DMS53 treated with DMSO at 0.1 percent for 48 hours (cell line): ENCODE data around the gene VSIG2.
A peak's percentile ranks its signal among the peaks of the same experiment; 100 is the strongest.

ENCODE experiments used
- DNase-seq: peaks from one replicate; lab custom pipeline; 2025; ENCODE audit not compliant: unreplicated experiment; lab: John Stamatoyannopoulos, UW

The VSIG2 gene

DNA sequence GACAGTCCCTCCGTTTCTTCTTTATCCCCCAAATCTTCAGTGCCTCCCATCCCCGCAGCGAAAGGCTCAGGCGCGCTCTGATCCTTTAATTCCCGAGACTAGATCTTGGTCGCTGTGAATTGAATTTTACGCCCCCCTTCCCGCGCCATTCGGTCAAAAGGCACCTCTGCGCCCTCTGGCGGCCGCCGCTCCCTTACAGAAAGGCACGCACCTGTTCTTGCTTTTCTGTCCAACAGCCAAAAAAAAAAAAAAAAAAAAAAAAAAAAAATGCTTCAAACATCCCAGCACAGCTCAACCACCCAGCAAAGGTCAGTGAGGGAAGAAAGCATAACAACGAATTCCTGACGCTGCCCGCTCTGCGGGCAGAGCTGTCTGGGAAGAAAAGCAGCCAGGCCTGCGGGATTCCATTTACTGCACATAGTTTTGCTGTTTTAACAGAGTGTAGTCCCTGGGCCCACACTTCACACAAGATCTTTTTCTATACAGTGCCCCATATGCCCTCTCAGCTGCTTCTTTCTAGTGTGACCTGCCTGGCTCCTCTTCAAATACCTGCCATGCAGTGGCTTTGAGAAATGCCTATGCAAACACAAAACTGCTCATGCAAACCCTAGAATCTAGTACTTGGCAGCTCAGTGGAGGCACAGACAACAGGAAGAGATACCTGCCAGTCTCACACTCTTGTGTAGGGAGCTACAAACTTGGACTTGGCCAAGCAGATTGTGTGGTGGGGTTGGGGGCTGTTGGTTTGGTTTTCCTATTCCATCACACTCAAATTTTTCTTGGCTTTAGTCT lies 11.3 kb upstream of the VSIG2 start:
- peak; percentile 85 for DNase-seq

DNA sequence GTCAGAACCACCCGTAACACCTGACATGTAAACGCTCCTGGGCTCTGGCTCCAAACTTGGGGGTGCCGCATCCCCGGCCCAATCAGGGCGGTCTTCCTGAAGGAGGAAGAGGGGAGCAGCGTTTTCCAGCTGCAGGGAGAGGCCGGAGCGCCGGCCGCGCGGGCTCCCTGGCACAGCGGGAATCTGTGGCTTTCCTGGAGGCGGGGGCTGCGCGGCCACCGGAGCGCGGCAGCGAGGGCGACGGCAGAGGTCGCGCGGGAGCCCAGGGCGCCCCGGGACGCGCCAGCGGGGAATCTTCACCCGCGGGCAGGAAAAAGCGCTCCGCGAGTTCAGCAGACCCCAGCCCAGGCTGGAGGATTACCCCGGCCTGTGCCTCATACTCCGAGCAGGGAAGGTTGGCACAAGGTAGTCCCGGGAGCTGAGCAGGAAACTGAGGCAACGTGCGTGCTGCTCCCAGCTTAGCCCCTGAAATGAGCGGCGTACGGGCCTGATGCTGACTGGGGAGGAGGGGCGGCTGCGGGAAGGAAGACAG lies 10.6 kb upstream of the VSIG2 start:
- DNase-seq = peak; percentile 38

DNA sequence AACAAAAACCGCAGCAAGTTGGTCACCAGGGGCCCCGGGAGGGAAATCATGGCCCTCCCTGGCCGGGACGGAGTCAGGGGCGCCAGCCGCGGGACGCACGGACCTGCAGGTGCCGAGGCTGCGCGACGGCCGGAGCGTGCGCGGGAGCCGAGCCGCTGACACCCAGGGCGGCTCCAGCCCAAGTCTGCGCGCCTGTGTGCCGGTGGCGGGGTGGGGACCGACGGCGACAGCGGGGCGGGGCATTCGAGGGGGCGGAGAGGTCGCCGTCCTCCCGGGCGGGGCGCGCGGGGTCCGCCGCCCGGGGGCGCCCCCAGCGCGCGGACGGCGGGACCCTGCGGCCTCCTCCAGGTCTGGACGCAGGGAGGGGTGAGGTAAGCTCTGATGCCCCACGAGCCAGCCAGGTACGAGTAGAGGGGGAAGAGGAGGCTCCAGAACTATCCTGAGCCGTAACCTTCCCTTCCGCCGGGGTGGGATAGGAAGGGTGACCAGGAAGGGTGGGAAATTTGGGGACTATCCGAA lies 10.1 kb upstream of the VSIG2 start, which contains the start of gene ESAM:
Gene ESAM (minus strand): TSS at position 186 of the 519 bp plus-strand sequence. CDS start 136 bp downstream, at position 50.
- DNase-seq = no peak

DNA sequence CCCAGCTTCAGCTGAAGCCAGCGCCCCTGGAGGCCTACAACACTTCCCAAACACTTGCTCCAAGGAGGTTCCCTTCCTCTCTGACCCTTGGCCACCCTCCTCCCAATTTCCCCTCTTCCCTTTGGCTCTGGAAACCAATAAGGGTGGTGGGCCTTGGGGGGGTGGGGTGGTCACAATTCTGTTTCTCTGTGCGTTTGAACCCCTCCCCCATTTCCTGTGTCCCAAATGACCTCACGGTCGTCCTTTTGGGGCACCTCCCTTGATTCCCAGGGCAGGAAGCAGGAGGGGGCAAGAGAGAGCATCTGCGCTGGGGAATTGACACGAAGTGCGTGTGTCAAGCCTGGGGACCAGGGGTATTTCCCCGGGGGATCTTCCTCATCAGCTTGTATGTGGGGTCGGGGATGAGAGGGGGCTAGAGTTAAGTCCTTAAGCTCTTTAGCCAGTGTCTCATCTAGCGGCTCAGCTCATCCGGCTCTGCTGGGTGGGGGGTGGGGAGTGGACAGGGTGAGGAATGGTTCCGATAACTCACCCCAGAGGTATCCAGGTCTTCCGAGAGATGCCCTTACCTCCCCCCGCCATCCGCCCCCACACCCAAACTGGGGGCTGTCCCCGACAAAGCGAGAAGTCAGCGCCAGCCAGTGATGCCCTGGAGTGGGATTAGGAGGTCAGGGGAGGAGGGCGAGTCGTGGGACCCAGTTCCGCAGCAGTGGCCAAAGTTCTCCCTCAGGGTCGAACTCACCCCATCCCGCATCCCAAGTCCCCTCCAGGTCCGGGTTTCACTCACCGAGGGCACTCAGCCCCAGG lies 9.4 kb upstream of the VSIG2 start:
- DNase-seq = no peak

DNA sequence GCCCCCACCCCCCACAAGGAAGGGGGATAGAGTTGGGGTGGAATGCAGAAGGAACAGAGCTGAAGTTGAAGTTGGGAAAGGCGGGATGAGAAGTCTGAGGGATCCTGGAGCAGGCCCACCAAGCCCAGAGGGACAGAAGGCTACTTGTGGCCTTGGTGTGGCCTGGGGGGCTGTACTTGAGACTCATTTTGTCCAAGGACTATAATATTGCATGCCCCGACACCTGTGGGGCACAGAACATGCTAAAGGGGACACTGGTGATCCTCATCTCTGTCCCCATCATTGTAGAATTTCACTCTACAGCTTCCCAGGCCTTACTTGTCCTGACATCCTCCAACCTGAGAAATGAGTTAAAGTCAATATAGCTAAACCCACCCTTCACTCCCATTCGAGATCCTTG lies 8.8 kb upstream of the VSIG2 start:
- no peak for DNase-seq

DNA sequence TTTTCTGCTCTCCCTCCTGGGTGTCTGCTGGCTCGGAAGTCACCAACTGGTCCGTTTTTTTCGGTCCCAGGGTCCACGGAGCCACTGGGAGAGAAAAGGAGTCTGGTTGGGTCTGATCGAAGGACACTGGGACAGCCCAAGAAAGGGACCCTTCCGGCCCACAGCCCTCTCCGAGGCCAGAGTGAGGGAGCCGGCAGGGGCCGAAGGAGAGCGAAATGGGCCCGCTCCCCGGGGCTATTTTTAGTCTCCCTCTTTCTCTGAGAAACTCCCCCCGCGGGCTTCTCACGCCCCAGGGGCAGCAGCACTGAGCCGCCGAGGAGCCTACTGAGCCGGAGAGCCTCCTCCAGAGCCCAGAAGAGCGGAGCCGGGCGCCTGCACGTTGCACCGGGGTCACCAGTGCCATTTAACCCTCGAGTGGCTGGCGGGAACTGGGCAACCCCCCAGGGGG lies 8.2 kb upstream of the VSIG2 start:
- no peak for DNase-seq

DNA sequence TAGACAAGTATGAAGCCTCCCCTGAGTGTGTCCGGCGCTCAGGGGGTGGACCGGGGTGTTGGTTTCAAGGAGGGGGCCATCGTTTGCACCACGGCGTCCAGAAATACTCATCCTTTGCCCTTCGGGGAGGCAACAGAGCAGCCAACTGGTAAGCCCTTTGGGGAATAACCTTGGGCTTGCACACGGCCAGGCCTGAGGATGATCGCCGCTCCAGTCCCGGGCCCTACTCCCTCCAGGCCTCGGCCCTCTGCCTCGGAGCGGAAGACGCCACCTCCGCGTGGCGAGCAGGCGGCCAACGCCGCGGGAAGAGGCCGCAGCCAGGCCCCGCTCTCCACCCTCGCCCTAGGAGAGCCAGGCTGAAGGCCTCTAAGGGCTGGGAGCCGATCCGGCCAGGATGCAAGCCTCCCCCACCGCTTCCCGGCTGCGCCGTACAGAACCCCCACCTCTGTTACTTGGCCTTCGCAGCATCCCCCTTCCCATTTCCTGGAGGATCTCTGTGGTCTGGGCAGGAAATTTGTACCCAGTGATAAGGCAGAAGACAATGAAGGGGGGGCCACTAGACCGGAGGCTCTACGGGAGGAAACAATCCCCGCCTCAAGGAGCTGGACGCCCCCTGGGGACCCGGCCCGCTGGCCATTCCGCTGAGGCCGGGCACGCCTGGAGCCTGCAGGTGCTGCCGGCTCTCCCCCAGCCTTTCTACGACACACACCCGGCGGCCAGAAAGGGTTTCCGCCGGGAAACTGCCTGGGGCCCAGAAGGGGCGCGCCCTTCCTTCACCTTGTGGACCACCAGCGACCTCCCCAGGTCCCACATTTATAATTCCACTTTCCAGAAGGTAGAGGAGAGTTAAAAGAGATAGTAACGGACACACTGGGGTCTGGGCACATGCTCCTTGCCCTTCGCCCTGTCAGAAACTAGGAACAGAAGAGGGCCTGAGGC lies 7.5 kb upstream of the VSIG2 start:
- DNase-seq = no peak

DNA sequence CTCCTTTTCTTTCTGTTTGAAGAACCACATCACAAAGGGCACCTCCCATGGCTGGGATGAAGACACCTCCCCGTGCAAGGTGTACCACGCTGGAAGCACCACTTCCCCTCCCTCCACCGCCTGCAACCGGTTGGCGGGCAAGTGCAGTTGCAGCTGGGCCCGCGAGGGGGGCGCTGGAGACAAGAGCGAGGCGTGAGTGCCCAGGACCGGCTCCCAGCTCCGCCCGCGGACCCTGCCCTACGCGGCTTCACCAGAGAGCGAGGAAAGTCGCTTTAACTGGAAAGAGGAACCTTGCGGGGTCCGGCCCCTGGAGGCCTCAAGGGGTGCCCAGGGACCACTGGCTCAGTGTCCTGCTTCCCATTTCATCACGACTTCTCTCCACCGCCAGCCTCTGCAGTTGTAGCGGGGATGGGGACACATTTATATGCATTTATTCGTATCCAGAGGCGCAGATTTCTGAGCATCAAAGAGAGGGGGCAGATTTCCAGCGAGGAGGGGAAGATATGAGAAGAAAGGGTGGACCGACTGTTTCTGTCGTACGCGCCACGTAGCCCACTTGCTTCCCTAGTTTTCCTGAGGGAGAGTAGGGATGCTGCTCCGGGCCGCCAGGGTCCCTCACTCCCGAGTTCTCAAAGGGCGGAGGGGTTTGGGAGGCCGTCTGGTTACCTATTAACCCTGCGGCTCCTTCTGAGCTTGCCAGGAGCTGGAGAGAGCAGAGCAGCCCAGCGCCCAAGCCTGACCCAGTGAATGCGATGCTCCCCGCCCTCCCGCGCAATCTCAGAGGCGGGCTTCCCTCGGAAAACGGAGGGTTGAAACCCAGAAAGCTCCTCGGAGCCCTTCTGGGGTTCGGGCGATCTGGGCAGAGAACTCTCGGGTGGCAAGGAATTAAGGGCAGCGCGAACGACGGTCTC lies 6.6 kb upstream of the VSIG2 start:
- DNase-seq = peak; percentile 87

DNA sequence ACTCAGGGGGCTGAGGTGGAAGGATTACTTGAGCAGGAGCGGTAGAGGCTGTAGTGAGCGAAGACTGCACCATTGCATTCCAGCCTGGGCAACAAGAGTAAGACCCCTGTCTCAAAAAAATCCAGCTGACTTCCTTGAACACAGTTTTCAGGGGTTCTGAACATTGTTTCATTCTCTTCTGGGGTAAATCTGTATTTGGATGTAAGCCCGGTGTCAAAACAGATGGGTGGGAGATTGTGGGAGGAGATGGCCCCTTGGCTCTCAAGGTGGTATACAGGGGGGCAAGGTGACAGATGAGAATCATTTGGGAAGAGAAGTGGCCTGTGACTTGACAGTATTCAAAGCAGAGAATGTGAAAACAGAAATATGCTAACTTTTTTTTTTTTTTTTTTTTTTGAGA lies 5.3 kb upstream of the VSIG2 start:
- DNase-seq = no peak

DNA sequence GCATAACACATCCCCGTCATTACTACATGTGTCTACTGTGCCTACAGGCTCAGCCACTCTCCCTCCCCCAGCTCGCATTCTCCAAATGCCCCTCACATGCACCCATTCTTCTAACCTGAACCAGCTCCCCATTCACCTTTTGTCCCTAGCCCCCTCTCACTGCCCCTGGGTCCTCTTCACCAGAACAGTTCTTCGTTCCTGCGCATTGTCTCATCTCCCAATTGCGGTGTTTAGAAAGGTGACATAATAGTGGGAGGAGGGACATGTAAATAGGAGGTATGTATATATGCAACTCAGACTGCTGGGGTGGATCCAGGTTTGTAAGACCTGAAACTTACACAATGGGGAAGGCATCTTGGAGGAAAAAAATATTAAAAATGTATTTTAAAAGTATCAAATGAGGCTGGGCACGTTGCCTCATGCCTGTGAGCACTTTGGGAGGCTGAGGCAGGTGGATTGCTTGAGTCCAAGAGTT lies 4.7 kb upstream of the VSIG2 start:
- DNase-seq = no peak

DNA sequence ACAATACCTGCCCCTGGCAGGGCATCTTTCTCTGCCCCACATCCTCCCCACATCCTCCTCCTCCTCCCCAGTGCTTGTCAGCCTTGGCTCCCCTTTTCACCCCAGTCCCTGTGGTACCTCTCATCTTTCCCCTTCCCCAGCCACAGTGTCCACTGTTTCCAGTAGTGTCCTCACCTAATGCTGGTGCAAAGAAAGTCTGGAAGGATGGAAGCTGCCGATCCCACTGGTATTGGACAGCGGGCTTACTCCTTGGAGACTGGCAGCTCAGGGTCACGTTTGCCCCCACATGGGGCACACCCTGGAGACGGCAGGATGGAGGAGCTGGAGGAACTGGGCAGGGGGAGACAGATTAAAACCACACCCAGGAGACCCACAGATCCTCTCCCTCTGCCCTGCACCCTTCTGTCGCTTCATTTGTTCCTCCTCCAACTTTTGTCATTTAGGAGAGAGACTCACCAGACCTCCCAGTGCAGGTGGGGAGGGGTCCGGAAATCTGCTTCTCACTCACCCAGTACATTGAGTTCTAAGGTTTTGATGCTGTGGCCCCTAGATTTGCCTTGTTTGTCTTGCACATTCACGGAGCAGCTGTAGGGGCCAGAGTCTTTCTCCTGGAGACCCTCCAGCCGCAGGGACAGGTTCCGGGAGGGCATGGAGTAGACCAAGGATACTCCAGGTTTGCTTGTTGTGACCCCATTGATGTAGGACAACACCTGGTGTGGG lies 4.1 kb upstream of the VSIG2 start:
- no peak for DNase-seq

DNA sequence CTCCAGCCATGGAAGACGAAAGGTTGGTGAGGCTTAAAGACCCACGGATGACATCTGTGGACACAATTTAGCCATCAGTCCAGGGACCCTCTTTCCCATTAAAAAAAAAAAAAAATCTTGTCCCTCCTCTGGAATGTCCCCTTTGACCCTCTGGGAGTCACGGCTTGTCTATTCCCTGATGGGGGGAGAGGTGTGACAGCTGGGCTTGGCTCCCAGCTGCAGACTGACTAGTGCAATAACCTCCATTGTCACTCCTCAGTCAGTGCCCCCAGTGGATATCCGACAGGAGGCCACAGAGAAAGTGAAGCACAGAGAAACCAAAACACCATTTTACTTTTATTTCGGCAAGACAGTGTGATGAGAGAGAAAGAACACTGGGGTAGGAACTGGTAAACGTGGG lies 2.7 kb upstream of the VSIG2 start:
- no peak for DNase-seq

DNA sequence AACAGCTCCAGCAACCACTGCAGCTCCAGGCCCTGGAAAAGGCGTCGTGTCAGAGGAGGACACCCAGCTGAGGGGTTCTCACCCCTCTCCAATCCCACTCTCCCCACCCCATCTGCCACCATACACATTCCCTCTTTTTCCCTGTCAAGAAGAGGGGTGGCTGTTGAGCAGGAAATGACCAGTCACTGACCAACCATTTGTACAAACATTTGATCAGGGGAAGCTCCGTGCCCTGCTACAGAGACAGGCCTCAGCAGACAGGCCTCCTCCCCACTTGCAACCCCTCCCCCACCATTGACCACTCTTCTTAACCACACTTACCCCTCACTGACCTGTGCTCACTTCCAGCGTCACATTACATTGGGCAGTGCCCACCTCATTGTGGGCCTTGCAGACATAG lies 2.3 kb upstream of the VSIG2 start:
- DNase-seq = no peak

DNA sequence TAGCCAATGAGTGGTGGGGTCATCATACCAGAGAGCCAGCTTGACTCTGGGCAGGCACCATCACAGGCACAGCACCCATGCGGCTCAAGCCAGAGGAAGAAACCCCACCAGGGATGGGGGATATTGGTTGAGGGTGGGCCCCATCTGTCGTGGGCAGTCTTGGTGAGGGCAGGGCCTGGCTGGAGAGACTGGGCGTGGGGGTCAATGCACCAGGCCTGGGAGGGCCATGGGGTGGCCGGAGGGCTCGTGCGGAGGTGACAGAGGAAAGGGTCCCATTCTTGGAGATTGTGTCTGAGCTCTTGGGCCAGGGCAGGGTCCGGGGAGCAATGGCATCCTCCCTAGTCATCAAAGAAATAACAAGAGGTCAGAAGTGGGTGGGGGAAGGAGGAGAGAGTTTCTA lies 1.6 kb upstream of the VSIG2 start:
- no peak for DNase-seq

DNA sequence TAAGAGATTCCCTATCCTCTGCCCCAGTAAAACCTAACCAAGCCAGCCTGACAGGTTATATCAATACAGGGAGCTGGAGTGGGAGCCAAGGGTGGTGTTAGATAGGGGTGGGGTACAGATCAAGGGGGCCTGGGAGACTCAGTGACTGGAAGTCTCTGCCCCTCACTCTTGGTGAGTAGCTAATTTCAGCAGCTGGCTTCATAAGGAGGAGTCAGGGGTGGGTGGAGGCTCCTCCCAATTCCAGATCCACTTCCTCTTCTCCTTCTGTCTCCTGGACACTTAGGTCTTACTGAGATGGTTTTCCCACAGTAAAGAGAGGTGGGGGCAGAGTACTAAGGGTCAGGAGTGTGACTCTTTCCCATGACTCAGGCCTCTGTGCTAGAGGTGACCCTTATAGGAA lies 1.1 kb upstream of the VSIG2 start:
- no peak for DNase-seq

DNA sequence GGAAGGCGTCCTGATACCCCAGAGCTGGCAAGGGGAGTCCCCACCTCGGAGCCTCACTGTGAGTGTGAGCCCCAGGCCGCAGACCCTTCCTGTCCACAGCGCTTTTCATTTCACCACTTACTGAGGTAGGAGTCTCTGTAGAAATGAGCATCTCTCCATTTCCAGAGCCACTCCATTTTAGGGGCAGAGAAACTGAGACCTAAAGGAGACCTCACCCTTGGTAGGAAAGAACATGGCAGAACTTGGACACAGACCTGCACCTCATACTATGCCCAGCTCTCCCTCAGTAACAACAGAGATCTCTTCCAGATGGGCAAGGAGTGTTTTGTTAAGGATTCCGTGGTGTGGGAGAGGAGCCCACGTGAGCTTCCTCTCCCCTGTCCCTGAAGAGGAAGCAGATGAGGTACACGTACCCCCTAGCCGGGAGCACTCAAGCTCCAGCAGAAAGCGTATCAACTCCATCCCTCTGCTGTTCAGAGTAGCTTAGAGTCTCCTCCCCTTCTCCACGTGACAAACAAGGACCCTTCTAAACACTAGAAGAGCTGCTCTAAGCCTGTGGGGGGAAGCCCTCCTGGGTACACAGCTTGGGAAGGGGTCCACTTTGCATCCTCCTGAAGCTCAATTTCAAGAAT lies 532 bp upstream of the VSIG2 start:
- DNase-seq = no peak

DNA sequence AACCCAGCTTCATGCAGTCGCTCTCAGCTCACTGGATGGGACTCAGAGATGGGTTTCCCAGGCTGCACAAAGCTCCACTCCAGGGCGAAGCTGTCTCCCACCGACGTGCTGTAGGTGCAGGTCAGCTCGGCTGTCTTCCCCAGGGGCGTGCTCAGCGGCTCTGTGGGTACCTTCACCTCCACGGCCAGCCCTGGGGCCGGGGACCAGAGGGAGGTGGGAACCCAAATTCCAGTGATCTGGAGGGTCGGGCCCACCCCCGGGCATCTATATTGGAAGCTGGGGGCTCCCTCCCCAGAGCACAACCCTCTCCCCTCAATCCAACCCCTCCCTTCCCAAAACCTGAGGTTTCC lies 689 bp downstream of the VSIG2 start:
- DNase-seq = no peak

DNA sequence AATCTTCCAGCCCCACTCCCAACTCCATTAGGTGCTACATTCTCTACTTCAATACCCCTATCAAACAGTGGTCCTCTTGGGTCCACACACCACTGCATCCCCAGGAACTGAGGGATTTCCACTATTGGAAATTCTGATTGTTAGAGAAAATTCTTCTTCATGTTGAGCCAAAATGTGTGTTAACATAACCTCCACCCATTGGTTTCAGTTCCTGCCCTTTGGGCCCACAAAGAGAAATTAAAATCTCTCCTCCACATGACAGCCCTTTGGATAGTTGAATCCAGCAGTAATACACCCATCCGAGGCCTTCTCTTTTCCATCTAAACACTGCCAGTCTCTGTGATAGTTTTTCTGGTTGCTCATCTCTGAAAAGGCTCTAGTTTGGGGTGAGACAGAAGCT lies 2.1 kb downstream of the VSIG2 start:
- DNase-seq = no peak
